HG02642 (cell line): ENCODE measurements around the gene ANP32A.
A peak's percentile ranks its signal among the peaks of the same experiment; 100 is the strongest.

Source experiments
- ATAC-seq: cut with Tn5 transposase; IDR thresholded peaks from one replicate; pipeline ENCODE4 v1.9.1; 2021; ENCODE audit warnings: mild to moderate bottlenecking; ENCODE audit not compliant: unreplicated experiment, poor library complexity

Gene ANP32A

GRCh38 chr15:68821190-68821840 lies 620 bp upstream of the ANP32A start:
- peak; percentile 21 for ATAC-seq

- no peak for ATAC-seq
These were observed 1.0 kb downstream of the ANP32A start for GRCh38 chr15:68819495-68820294.

GRCh38 chr15:68818769-68819494 lies 1.8 kb downstream of the ANP32A start:
- no peak for ATAC-seq

- no peak for ATAC-seq
These were observed 2.5 kb downstream of the ANP32A start for GRCh38 chr15:68818066-68818768.

GRCh38 chr15:68817304-68818065 lies 3.2 kb downstream of the ANP32A start:
- peak; percentile 30 for ATAC-seq

GRCh38 chr15:68816795-68817303 lies 3.8 kb downstream of the ANP32A start:
- ATAC-seq = no peak

- ATAC-seq = no peak
These were observed 4.5 kb downstream of the ANP32A start for GRCh38 chr15:68816158-68816557.

- ATAC-seq = no peak
These were observed 5.1 kb downstream of the ANP32A start for GRCh38 chr15:68815598-68815997.

- no peak for ATAC-seq
These were observed 6.1 kb downstream of the ANP32A start for GRCh38 chr15:68814596-68814995.

GRCh38 chr15:68812597-68813431 lies 7.9 kb downstream of the ANP32A start:
- ATAC-seq = no peak

- ATAC-seq = no peak
These were observed 8.6 kb downstream of the ANP32A start for GRCh38 chr15:68812069-68812468.

- no peak for ATAC-seq
These were observed 11.2 kb downstream of the ANP32A start for GRCh38 chr15:68809517-68809916.

- no peak for ATAC-seq
These were observed 11.9 kb downstream of the ANP32A start for GRCh38 chr15:68808770-68809169.

GRCh38 chr15:68808091-68808490 lies 12.6 kb downstream of the ANP32A start:
- ATAC-seq = no peak

GRCh38 chr15:68807249-68807648 lies 13.4 kb downstream of the ANP32A start:
- ATAC-seq = no peak

GRCh38 chr15:68806220-68807060 lies 14.3 kb downstream of the ANP32A start:
- no peak for ATAC-seq

- ATAC-seq = no peak
These were observed 18.3 kb downstream of the ANP32A start for GRCh38 chr15:68802373-68802772.

- no peak for ATAC-seq
These were observed 19.0 kb downstream of the ANP32A start for GRCh38 chr15:68801572-68802148.
